Natural killer cell (primary cell): ENCODE results near the gene DGKD. TPM values are rescaled to one million over a fixed set of nuclear protein-coding genes. Genes with fewer than 3 reads are reported as not detected.

Source experiments
- ATAC-seq, 3 donors: fragments of 150-1000 bp in 2 of 3; fragments of 200-7000 bp in 1 of 3; cut with Tn5 transposase; 1 replicate in 1 of 3; 2 replicates in 2 of 3; pipeline ENCODE4 v1.10.0; 2021; ENCODE audit warnings: mild to moderate bottlenecking in 2 of 3, moderate library complexity in 2 of 3
- DNase-seq, 2 donors: peaks; one replicate each; pipeline versions ENCODE4 v3.0.0 to v3.0.0-alpha.2; 2013 to 2021; ENCODE audit warnings: mixed read lengths in 1 of 2
- H3K27ac ChIP-seq: one replicate; pipeline ENCODE4 v1.5.1; 2013; ENCODE audit warnings: mild to moderate bottlenecking, low read length
- H3K27me3 ChIP-seq: one replicate; pipeline ENCODE4 v1.6.1; 2013; ENCODE audit warnings: low read length; ENCODE audit not compliant: control insufficient read depth, insufficient read depth
- H3K36me3 ChIP-seq: one replicate; pipeline ENCODE4 v1.6.1; 2013; ENCODE audit warnings: low read length; ENCODE audit not compliant: control insufficient read depth, insufficient read depth
- H3K4me1 ChIP-seq: one replicate; pipeline ENCODE4 v1.6.1; 2013; ENCODE audit warnings: low read length; ENCODE audit not compliant: control insufficient read depth, insufficient read depth
- H3K4me3 ChIP-seq: one replicate; pipeline ENCODE4 v1.5.1; 2013; ENCODE audit warnings: low read length
- H3K9me3 ChIP-seq: one replicate; pipeline ENCODE4 v1.6.1; 2013; ENCODE audit warnings: low read length; ENCODE audit not compliant: control insufficient read depth, insufficient read depth
- H3K27ac Mint-ChIP-seq, 2 donors: one replicate each; pipeline ENCODE4 v1.8.0; 2022; ENCODE audit warnings: mild to moderate bottlenecking in 2 of 2, mixed read lengths in 2 of 2, moderate library complexity in 1 of 2
- H3K27me3 Mint-ChIP-seq, 2 donors: one replicate each; pipeline ENCODE4 v1.8.0; 2022; ENCODE audit warnings: low read depth in 2 of 2, mixed read lengths in 2 of 2
- H3K36me3 Mint-ChIP-seq: one replicate; pipeline ENCODE4 v1.8.0; 2022; ENCODE audit warnings: mixed read lengths
- H3K4me1 Mint-ChIP-seq, 2 donors: one replicate each; pipeline ENCODE4 v1.8.0; 2022; ENCODE audit warnings: mixed read lengths in 2 of 2
- H3K4me3 Mint-ChIP-seq: one replicate; pipeline ENCODE4 v1.8.0; 2022; ENCODE audit warnings: mild to moderate bottlenecking, moderate library complexity, mixed read lengths
- H3K9me3 Mint-ChIP-seq, 2 donors: one replicate each; pipeline ENCODE4 v1.8.0; 2022; ENCODE audit warnings: mixed read lengths in 2 of 2
- CTCF ChIP-seq: fragments of 200-600 bp; IDR thresholded peaks from one replicate; pipeline ENCODE4 v1.8.0; 2022; ENCODE audit warnings: antibody characterized with exemption
- WGBS: methylation state at CpG from one replicate; pipeline ENCODE4 v1.1.7; 2013; ENCODE audit warnings: missing lambda C conversion rate; ENCODE audit not compliant: insufficient coverage; 5-methylcytosine and 5-hydroxymethylcytosine counted together
- intact Hi-C: fragments of 100-400 bp; cut with micrococcal nuclease; formaldehyde crosslinking; loops from one replicate; pipeline ENCODE4 v1.14.2; 2022
- total RNA-seq, 4 donors: library from RNA; stranded (reverse); fragments of 120-200 nt in 1 of 4; gene quantifications; one replicate each; pipeline versions ENCODE4 v1.2.3 to v1.2.4, GENCODE V29; 2013 to 2022

Gene DGKD
- total RNA-seq, 3 donors from 2014 or later (not counting 1 experiment from before 2014, with no cell fraction given): 299 to 456 (median 329) TPM

DNA sequence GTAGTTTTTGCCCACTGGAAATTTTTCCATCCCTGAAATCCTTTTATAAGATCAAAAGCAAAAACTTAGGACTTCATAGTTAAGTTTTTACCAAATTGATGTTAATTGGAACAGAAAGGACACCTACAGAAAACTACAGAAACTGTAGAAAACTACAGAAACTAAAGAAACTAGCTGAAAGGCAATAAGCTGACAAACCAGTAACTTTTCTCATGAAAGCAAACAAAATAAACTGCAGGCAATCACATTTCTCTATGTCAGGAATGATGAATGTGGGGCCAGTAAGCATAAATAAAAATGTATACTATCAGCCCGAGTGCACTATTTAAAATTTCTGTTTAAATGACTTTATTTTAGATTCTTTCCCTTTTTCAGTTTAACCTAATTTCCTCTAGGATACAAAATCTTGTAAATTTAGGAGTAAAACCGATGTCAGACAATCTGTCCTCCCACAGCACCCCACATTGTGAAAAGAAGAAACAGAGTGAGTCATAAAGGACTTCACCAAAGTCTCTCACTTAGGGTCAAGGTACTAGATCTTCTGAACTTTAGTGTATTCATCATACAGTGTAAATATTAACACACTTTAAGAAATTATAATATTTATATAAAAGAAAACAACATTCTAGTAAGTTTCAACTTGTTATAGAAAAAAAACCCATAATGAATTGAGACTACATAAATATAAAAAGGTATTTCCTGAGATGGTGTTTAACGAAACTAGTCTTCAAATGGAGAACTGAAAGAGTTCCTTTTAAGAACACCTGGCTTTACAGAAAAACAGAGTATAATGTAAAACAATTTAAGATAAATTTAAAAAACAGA is 165.7 kb downstream of the DGKD start:
- Histone ChIP-seq H3K4me3 (no peak overlapping the region), H3K4me1 (no peaks in the 10 kb centered on the region), H3K27me3 (no peaks in the 10 kb centered on the region), H3K27ac (peak overlapping the region; percentile 50), H3K36me3 (peaks cover 8% of the 10 kb centered on the region), H3K9me3 (no peaks in the 10 kb centered on the region)
- ATAC-seq (no peak), DNase-seq (no peak)
- Mint-ChIP-seq H3K9me3 (no peaks in the 10 kb centered on the region), H3K4me1 (no peaks in the 10 kb centered on the region), H3K36me3 (peaks cover 15% of the 10 kb centered on the region), H3K4me3 (no peak overlapping the region), H3K27me3 (no peaks in the 10 kb centered on the region), H3K27ac (no peak overlapping the region)
- TF ChIP-seq CTCF: no peak
- intact Hi-C loops: no loop called here
- WGBS: 33% methylated on average over 1 of the region's 3 CpGs

Other genes starting within 250 kb of the DGKD start
- gene ATG16L1, start 102.8 kb upstream of the DGKD start, total RNA-seq: 100 to 1,000 TPM; 106 to 142 (median 117) TPM
- under 1 TPM; 0.11 to 0.33 (median 0.12) TPM for gene SAG, start 46.7 kb upstream of the DGKD start, total RNA-seq
- gene USP40, start 212.3 kb downstream of the DGKD start, total RNA-seq: 10 to 100 TPM; 17.4 to 20.6 (median 19.4) TPM